ENCODE results near the gene CLEC14A.

CLEC14A gene

GRCh38 chr14:38255673-38256532 is at the start of gene CLEC14A:
Gene CLEC14A, minus strand, starts transcription at chr14:38256093. Its CDS starts 71 bp downstream, at chr14:38256022.
- no peak for DNase-seq (ENCODE audit: low read depth in 2 of 3, low spot score in 1 of 3)

GRCh38 chr14:38302966-38303365 is 47.1 kb upstream of the CLEC14A start:
- DNase-seq (ENCODE audit: low read depth in 2 of 3, low spot score in 1 of 3), result no peak

GRCh38 chr14:38302034-38302433 is 46.1 kb upstream of the CLEC14A start:
- DNase-seq (ENCODE audit: low read depth in 2 of 3, low spot score in 1 of 3), result no peak

DNA sequence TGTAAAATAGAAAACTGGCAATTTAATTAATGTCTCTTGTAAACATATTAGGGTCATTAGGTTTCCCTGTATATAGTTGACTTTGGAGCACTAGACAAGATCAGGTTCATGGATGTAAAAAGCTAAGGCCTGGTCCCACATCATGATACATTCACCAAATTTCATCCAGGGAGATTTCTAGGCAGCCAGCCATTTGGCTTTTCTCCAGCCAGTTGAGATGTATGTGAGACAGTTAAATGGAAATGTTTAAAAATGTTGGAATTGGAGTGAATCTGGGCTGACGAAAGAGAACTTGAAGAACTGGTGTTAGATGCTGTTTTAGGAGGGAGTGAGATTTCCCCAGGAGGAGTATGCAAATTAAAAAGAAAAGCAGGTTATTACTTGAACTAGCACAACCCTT is 41.8 kb upstream of the CLEC14A start:
- no peak for DNase-seq (ENCODE audit: low read depth in 2 of 3, low spot score in 1 of 3)

- DNase-seq (ENCODE audit: low read depth in 2 of 3, low spot score in 1 of 3), result no peak
Observed at GRCh38 chr14:38291681-38292467, 36.0 kb upstream of the CLEC14A start.

DNA sequence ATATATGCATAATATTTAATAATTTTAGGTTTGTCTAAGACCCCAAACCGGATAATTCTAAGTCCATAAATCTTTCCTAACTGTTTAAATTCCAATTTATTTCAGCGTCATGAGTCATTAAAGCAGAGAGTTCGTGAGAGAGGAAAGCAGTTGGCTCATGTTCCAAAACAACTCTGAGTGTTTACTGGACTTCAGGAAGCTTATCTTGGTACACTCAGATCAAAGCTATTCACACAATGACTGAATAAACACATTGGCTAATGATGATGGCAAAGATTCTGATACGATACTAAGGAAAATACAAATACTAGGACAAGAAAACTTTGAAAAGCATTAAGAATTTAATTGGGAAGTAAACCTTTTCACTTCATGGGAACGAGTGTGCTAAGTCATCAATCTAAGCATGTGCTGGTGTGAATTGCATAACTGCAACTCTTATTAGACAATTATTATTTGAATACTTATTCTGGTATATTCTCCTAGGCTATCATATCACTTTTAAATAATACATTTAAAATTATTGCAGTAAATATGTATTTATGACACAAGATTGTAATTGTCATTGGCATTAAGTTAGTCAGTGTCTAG is 34.8 kb upstream of the CLEC14A start:
- no peak for DNase-seq (ENCODE audit: low read depth in 2 of 3, low spot score in 1 of 3)

GRCh38 chr14:38286452-38286851 is 30.6 kb upstream of the CLEC14A start:
- DNase-seq (ENCODE audit: low read depth in 2 of 3, low spot score in 1 of 3), result no peak

- DNase-seq (ENCODE audit: low read depth in 2 of 3, low spot score in 1 of 3), result no peak
Observed at GRCh38 chr14:38285962-38286361, 30.1 kb upstream of the CLEC14A start.

DNA sequence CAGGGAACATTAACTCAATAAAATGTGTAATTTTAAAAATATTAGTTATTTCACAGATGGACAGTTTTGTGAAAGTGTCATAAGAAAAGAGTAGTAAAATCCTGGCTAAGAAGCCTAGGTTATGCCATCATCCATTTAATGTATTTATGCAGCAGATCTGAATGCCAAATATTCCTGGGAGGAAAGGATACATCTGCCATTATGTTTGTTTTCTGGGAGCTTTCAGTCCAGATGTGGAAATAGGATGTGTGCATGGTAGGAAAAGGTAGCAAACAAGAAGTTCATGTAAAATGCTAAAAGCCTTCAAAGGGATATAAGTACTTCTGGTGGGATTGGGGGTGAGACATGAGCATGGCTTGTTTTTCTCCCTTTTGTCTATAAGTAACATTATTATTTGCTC is 27.0 kb upstream of the CLEC14A start:
- no peak for DNase-seq (ENCODE audit: low read depth in 2 of 3, low spot score in 1 of 3)

DNA sequence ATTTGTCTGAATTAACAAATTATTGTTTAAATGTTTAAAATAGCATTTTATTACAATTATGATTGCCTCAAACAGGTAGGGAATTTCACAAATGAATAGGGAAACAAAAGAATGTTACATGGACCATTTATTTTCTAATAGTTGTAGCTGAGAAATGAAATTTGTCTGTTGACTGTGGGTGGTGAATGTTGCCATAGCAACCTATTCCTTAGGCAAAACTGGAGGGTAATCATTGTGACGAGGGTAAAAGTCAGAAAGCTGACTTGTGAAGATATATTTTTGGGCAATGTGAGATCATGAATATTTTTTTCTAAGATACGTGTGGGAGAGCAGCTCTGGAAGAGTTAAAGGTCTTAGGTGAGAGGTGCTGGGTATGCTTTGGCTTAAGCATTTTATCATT is 24.2 kb upstream of the CLEC14A start:
- DNase-seq (ENCODE audit: low read depth in 2 of 3, low spot score in 1 of 3), result no peak

- no peak for DNase-seq (ENCODE audit: low read depth in 2 of 3, low spot score in 1 of 3)
Observed at GRCh38 chr14:38279572-38279971, 23.7 kb upstream of the CLEC14A start.

DNA sequence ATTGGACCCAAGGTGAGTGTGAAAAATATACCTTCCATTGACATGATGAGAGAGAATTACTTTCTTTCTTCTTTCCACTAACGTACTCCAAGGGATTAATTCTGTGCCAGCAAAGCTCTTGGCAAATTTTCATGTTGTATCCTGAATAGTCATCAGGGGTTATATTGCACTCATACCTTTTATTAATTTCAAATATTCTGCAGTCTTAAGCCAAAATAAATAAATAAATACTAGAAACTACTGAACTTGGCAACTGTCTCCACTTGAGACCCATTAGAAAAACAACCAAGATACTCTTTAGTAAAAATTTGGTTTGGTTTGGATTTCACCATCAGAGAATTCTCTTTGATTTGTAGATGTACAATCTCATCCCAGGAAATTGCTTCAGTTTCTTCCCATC is 22.1 kb upstream of the CLEC14A start:
- no peak for DNase-seq (ENCODE audit: low read depth in 2 of 3, low spot score in 1 of 3)

- no peak for DNase-seq (ENCODE audit: low read depth in 2 of 3, low spot score in 1 of 3)
Observed at GRCh38 chr14:38262844-38263243, 7.0 kb upstream of the CLEC14A start.

DNA sequence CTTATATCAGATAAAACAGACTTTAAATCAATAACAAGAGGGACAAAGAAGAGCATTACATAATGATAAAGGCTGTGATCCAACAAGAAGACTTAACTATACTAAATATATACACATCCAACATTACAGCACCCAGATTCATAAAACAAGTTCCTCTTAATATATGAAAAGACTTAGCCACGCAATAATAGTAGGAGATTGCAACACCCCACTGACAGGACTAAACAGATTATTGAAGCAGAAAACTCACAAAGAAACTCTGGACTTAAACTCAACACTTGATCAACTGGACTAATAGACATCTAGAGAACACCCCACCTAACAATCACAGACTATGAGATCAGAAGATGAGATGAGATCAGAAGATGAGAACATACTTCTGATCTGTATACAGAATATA is 5.7 kb upstream of the CLEC14A start:
- DNase-seq (ENCODE audit: low read depth in 2 of 3, low spot score in 1 of 3), result no peak

GRCh38 chr14:38257507-38257906 is 1.6 kb upstream of the CLEC14A start:
- no peak for DNase-seq (ENCODE audit: low read depth in 2 of 3, low spot score in 1 of 3)

GRCh38 chr14:38256533-38256840 is 594 bp upstream of the CLEC14A start:
- DNase-seq (ENCODE audit: low read depth in 2 of 3, low spot score in 1 of 3), result no peak

DNA sequence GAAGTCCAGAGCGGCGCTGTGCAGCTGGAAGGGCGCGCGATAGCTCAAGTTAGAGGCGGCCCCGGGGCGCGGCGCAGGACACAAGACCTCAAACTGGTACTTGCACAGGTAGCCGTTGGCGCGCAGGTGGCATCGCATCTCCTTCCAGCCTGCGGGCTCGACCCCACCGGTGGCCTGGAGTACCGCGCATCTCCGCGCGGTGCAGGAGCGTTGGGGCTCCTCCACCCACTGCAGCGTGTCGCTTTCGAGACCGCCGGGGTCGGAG is 553 bp downstream of the CLEC14A start:
- DNase-seq (ENCODE audit: low read depth in 2 of 3, low spot score in 1 of 3), result no peak

DNA sequence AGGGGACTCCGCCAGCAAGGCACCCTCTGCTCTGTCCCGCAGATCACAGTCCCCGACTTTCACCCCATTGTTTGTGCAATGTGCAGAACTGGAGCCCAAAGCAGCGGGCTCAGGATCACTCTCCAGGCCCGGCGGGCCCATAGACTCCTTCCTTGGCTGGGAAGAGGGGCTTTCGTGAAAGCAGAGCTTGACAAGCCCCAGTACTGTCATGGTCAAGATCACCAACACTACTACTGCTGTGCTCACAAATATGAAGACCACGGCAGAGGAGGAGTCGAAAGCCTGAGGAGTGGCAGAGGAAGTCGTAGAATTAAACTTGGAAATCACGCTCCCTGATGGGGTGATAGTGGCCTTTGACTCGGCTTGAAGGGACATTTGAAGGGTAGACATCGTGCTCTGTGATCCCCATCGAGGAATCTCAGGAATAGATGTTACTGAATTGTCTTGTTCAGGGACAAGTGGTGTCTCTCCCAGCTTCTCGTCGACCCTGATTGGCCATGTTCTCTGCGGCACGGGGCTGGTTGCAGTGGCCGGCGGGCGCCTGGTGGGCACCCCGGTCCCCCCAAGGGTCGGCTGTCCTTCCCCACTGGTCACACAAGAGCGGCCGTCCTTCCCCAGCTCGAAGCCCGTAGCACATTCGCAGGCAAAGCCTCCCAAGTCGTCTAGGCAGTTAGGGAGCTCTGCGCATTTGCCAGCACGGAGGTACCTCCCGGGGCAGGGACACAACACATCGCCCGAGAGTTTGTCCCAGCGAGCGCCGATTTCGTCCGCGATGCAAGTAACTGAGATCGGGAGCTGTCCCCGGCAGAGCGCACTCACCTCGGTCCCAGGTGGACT is 1.1 kb downstream of the CLEC14A start:
- no peak for DNase-seq (ENCODE audit: low read depth in 2 of 3, low spot score in 1 of 3)

GRCh38 chr14:38253676-38254075 is 2.2 kb downstream of the CLEC14A start:
- DNase-seq (ENCODE audit: low read depth in 2 of 3, low spot score in 1 of 3), result no peak

- DNase-seq (ENCODE audit: low read depth in 2 of 3, low spot score in 1 of 3), result no peak
Observed at GRCh38 chr14:38252066-38252710, 3.7 kb downstream of the CLEC14A start.

DNA sequence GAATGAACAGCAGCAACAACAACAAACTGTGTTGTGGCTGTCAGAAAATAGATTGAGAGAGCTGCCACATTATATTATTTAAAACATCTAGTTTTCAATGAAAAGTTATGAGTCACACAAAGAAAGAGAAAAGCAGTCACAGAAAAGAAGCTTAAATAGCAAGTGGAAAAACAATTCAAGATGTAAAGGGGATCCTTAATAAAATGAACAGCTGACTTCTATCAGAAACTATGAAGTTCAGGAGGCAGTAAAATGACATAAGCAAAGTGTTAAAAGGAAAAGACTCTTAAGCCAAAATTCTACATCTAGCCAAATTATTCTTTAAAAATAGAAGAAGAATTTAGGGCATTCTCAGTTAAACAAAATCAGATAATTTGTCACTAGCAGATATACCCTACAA is 5.6 kb downstream of the CLEC14A start:
- DNase-seq (ENCODE audit: low read depth in 2 of 3, low spot score in 1 of 3), result no peak

Data from stimulated activated CD4-positive, alpha-beta T cell treated with anti-CD3 and anti-CD28 coated beads, Interleukin-12 subunit alpha, Interleukin-12 subunit beta, amount 100 ng/mL, for 48 hours (primary cell).